HEK293 (cell line): ENCODE results near the gene ENOSF1.

Experiments
- CTCF ChIA-PET: fragments of 350-600 bp; formaldehyde crosslinking; extraction: SDS; loops from one replicate; lab custom pipeline; 2021; ENCODE audit warnings: antibody characterized with exemption; lab: Yijun Ruan, JAX
- POLR2A ChIA-PET: fragments of 300-600 bp; formaldehyde crosslinking; extraction: SDS; loops from one replicate; lab custom pipeline; 2020; ENCODE audit warnings: antibody characterized with exemption, inconsistent platforms; lab: Yijun Ruan, JAX
- H3K27ac ChIP-seq: fragments of 200-500 bp; sonication (Bioruptor generic); 2 replicates; pipeline ENCODE4 v1.5.1; 2014; ENCODE audit warnings: low read depth, low read length, control low read depth, inconsistent platforms; ENCODE audit errors: extremely low read depth
- H3K36me3 ChIP-seq, 2 experiments: fragments of 200-500 bp in 1 of 2; sonication (Bioruptor generic) in 1 of 2; 1 replicate in 1 of 2; 2 replicates in 1 of 2; pipeline ENCODE4 v1.5.1; 2014 to 2017; ENCODE audit warnings: inconsistent platforms in 2 of 2, low read length in 2 of 2; ENCODE audit not compliant: control insufficient read depth in 2 of 2, insufficient read depth in 1 of 2
- H3K4me1 ChIP-seq: fragments of 200-500 bp; sonication (Bioruptor generic); 2 replicates; pipeline ENCODE4 v1.5.1; 2014; ENCODE audit warnings: mild to moderate bottlenecking, low read length, inconsistent platforms; ENCODE audit not compliant: control insufficient read depth, insufficient read depth
- H3K4me3 ChIP-seq: 2 replicates; pipeline ENCODE4 v1.5.1; 2011; ENCODE audit warnings: low read depth, mild to moderate bottlenecking, control low read depth, low read length, moderate library complexity
- H3K9me3 ChIP-seq: fragments of 200-500 bp; sonication (Bioruptor generic); 2 replicates; pipeline ENCODE4 v1.5.1; 2014; ENCODE audit warnings: low read depth, low read length, inconsistent platforms; ENCODE audit not compliant: control insufficient read depth, insufficient read depth
- EGR2 ChIP-seq: fragments of 450-650 bp; formaldehyde crosslinking; IDR thresholded peaks from 2 replicates; pipeline ENCODE4 v1.5.1; 2016; ENCODE audit warnings: low read depth, missing biosample characterization, missing genetic modification characterization
- OSR2 ChIP-seq: fragments of 450-650 bp; formaldehyde crosslinking; IDR thresholded peaks from 2 replicates; pipeline ENCODE4 v1.5.1; 2016; ENCODE audit warnings: missing biosample characterization, missing genetic modification characterization
- PRDM6 ChIP-seq: fragments of 450-650 bp; formaldehyde crosslinking; IDR thresholded peaks from 2 replicates; pipeline ENCODE4 v1.5.1; 2017; ENCODE audit warnings: missing biosample characterization, missing genetic modification characterization
- ZFP41 ChIP-seq: fragments of 450-650 bp; formaldehyde crosslinking; IDR thresholded peaks from 2 replicates; pipeline ENCODE4 v1.5.1; 2016; ENCODE audit warnings: missing biosample characterization, missing genetic modification characterization, borderline replicate concordance
- ZIC2 ChIP-seq: fragments of 450-650 bp; formaldehyde crosslinking; IDR thresholded peaks from 2 replicates; pipeline ENCODE4 v1.5.1; 2016; ENCODE audit warnings: missing biosample characterization, missing genetic modification characterization
- ZNF174 ChIP-seq: fragments of 450-650 bp; formaldehyde crosslinking; IDR thresholded peaks from 2 replicates; pipeline ENCODE4 v1.5.0; 2017; ENCODE audit warnings: missing biosample characterization, mild to moderate bottlenecking, missing genetic modification characterization
- ZNF175 ChIP-seq: fragments of 450-650 bp; formaldehyde crosslinking; IDR thresholded peaks from 2 replicates; pipeline ENCODE4 v1.5.1; 2016; ENCODE audit warnings: missing biosample characterization, missing genetic modification characterization
- ZNF18 ChIP-seq: fragments of 450-650 bp; formaldehyde crosslinking; IDR thresholded peaks from 2 replicates; pipeline ENCODE4 v1.5.1; 2016; ENCODE audit warnings: missing biosample characterization, missing genetic modification characterization
- ZNF221 ChIP-seq: fragments of 450-650 bp; formaldehyde crosslinking; IDR thresholded peaks from 2 replicates; pipeline ENCODE4 v1.5.1; 2017; ENCODE audit warnings: missing biosample characterization, missing genetic modification characterization, borderline replicate concordance
- ZNF239 ChIP-seq: fragments of 450-650 bp; formaldehyde crosslinking; IDR thresholded peaks from 2 replicates; pipeline ENCODE4 v1.5.1; 2016; ENCODE audit warnings: missing biosample characterization, missing genetic modification characterization
- ZNF335 ChIP-seq: fragments of 450-650 bp; formaldehyde crosslinking; conservative IDR thresholded peaks from 2 replicates; pipeline ENCODE4 v1.5.1; 2016; ENCODE audit warnings: missing biosample characterization, missing genetic modification characterization
- ZNF350 ChIP-seq: fragments of 450-650 bp; formaldehyde crosslinking; IDR thresholded peaks from 2 replicates; pipeline ENCODE4 v1.5.0; 2017; ENCODE audit warnings: missing biosample characterization, mild to moderate bottlenecking, missing genetic modification characterization
- ZNF362 ChIP-seq: fragments of 450-650 bp; formaldehyde crosslinking; IDR thresholded peaks from 2 replicates; pipeline ENCODE4 v1.5.1; 2016; ENCODE audit warnings: missing biosample characterization, missing genetic modification characterization
- ZNF501 ChIP-seq: fragments of 450-650 bp; formaldehyde crosslinking; IDR thresholded peaks from 2 replicates; pipeline ENCODE4 v1.5.1; 2016; ENCODE audit warnings: missing biosample characterization, missing genetic modification characterization
- ZNF510 ChIP-seq: fragments of 450-650 bp; formaldehyde crosslinking; IDR thresholded peaks from 2 replicates; pipeline ENCODE4 v1.5.1; 2018; ENCODE audit warnings: mild to moderate bottlenecking, missing genetic modification characterization, missing biosample characterization; ENCODE audit not compliant: insufficient replicate concordance
- ZNF555 ChIP-seq: fragments of 450-650 bp; formaldehyde crosslinking; conservative IDR thresholded peaks from 2 replicates; pipeline ENCODE4 v1.5.1; 2017; ENCODE audit warnings: missing biosample characterization, mild to moderate bottlenecking, missing genetic modification characterization, inconsistent platforms
- ZNF600 ChIP-seq: fragments of 450-650 bp; formaldehyde crosslinking; IDR thresholded peaks from 2 replicates; pipeline ENCODE4 v1.5.1; 2016; ENCODE audit warnings: missing biosample characterization, missing genetic modification characterization
- ZNF654 ChIP-seq: fragments of 450-650 bp; formaldehyde crosslinking; IDR thresholded peaks from 2 replicates; pipeline ENCODE4 v1.5.1; 2016; ENCODE audit warnings: low read depth, missing biosample characterization, missing genetic modification characterization
- ZNF664 ChIP-seq: fragments of 450-650 bp; formaldehyde crosslinking; IDR thresholded peaks from 2 replicates; pipeline ENCODE4 v1.5.1; 2016; ENCODE audit warnings: missing biosample characterization, missing genetic modification characterization
- ZNF677 ChIP-seq: fragments of 450-650 bp; IDR thresholded peaks from 2 replicates; pipeline ENCODE4 v1.5.0; 2018; ENCODE audit warnings: missing biosample characterization, mild to moderate bottlenecking, missing genetic modification characterization, moderate library complexity
- ZNF777 ChIP-seq: fragments of 450-650 bp; formaldehyde crosslinking; IDR thresholded peaks from 2 replicates; pipeline ENCODE4 v1.5.1; 2017; ENCODE audit warnings: missing biosample characterization, missing genetic modification characterization, borderline replicate concordance
- ZSCAN16 ChIP-seq: fragments of 450-650 bp; formaldehyde crosslinking; IDR thresholded peaks from 2 replicates; pipeline ENCODE4 v1.5.1; 2016; ENCODE audit warnings: missing biosample characterization, missing genetic modification characterization
- TF ChIP-seq, protein P1 (sequence below): fragments of 450-650 bp; formaldehyde crosslinking; IDR thresholded peaks from 2 replicates; pipeline ENCODE4 v1.5.1; 2016; ENCODE audit warnings: missing biosample characterization, missing genetic modification characterization, low read depth

ENOSF1 gene

DNA sequence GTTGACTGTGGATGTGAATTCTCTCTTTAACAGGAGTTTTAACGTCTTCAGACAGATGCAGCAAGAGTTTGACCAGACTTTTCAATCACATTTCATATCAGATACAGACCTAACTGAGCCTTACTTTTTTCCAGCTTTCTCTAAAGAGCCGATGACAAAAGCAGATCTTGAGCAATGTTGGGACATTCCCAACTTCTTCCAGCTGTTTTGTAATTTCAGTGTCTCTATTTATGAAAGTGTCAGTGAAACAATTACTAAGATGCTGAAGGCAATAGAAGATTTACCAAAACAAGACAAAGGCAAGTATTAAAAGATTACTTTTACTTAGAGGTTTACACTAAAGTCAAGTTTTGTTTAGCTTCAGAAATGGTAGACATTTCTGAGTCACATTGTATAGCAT, 85.2 kb downstream of the ENOSF1 start:
- Histone ChIP-seq H3K4me1 (no peaks in the 10 kb centered on the region), H3K27ac (no peak overlapping the region), H3K4me3 (no peak overlapping the region), H3K9me3 (no peaks in the 10 kb centered on the region), H3K36me3 (no peaks in the 10 kb centered on the region)
- POLR2A ChIA-PET = interaction anchor here (5.1 kb wide), 1 partner anchor 31 kb away, joined by 17 read pairs; the partner anchor contains the start of gene TYMS
- CTCF ChIA-PET = interaction anchor here (0.8 to 11.8 kb wide), 6 partner anchors 12 to 213 kb away, joined by 4 to 184 read pairs (median 18); partner anchors contain the start of gene TYMS
- no peak for TF ChIP-seq ZNF501 (tag by site-specific recombination)
- no peak for TF ChIP-seq ZNF174
- no peak for TF ChIP-seq ZNF362 (tag by site-specific recombination)
- TF ChIP-seq PRDM6 (tag by site-specific recombination) = no peak
- TF ChIP-seq ZNF221 (tag by site-specific recombination) = no peak
- no peak for TF ChIP-seq OSR2
- TF ChIP-seq ZNF350 (tag by site-specific recombination) = no peak
- TF ChIP-seq ZNF777 (tag by site-specific recombination) = no peak

GRCh38 chr18:623761-624620, 88.4 kb downstream of the ENOSF1 start:
- Histone ChIP-seq H3K4me1 (no peaks in the 10 kb centered on the region), H3K4me3 (no peak overlapping the region), H3K36me3 (no peaks in the 10 kb centered on the region), H3K27ac (no peak overlapping the region), H3K9me3 (no peaks in the 10 kb centered on the region)
- POLR2A ChIA-PET = interaction anchor here (0.6 to 1.7 kb wide), 4 partner anchors 25 to 356 kb away, joined by 4 to 6 read pairs (median 4); partner anchors contain the start of gene THOC1
- TF ChIP-seq EGR2 (tag by site-specific recombination) (no peak), ZNF664 (tag by site-specific recombination) (no peak), ZNF18 (tag by site-specific recombination) (no peak), ZNF654 (tag by site-specific recombination) (0 out of 2 replicates have a peak, but pooled peaks have one; percentile 30), ZNF777 (tag by site-specific recombination) (no peak), ZNF239 (tag by site-specific recombination) (no peak), ZIC2 (tag by site-specific recombination) (no peak), ZNF335 (tag by site-specific recombination) (0 out of 2 replicates have a peak, but pooled peaks have one; percentile 44)
- CTCF ChIA-PET = interaction anchor here (0.5 to 11.8 kb wide), 50 partner anchors 9 to 464 kb away, joined by 3 to 184 read pairs (median 4); partner anchors contain the start of gene TYMS

DNA sequence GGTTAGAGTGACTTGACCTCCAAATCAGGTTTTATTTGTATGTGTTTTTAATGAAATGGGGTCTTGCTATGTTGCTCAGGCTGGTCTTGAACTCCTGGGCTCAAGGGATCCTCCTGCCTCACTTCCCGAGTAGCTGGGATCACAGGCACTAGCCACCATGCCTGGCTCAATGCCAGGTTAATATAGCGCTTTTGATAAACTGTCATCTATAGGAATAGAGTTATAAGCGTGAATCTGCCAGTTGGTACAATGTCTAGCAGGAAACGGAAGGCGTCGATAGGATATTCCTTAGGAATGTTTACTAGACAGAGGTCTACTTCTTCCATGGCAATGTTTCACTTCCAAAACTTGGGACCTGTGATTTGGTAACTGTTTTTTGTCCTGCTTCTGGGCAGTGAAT, 90.1 kb downstream of the ENOSF1 start:
- Histone ChIP-seq H3K27ac (no peak overlapping the region), H3K36me3 (no peaks in the 10 kb centered on the region), H3K9me3 (no peaks in the 10 kb centered on the region), H3K4me1 (no peaks in the 10 kb centered on the region), H3K4me3 (no peak overlapping the region)
- CTCF ChIA-PET = interaction anchor here (0.6 to 11.8 kb wide), 6 partner anchors 32 to 328 kb away, joined by 3 to 184 read pairs (median 6); no protein-coding TSS in a partner anchor
- POLR2A ChIA-PET = no interaction called here
- no peak for TF ChIP-seq ZNF555 (tag by site-specific recombination)
- TF ChIP-seq ZFP41 (tag by site-specific recombination) = no peak
- TF ChIP-seq ZNF175 (tag by site-specific recombination) = no peak
- no peak for TF ChIP-seq ZNF510
- TF ChIP-seq ZNF677 (tag by site-specific recombination) = no peak
- TF ChIP-seq ZSCAN16 (tag by site-specific recombination) = no peak
- TF ChIP-seq, protein P1, sequence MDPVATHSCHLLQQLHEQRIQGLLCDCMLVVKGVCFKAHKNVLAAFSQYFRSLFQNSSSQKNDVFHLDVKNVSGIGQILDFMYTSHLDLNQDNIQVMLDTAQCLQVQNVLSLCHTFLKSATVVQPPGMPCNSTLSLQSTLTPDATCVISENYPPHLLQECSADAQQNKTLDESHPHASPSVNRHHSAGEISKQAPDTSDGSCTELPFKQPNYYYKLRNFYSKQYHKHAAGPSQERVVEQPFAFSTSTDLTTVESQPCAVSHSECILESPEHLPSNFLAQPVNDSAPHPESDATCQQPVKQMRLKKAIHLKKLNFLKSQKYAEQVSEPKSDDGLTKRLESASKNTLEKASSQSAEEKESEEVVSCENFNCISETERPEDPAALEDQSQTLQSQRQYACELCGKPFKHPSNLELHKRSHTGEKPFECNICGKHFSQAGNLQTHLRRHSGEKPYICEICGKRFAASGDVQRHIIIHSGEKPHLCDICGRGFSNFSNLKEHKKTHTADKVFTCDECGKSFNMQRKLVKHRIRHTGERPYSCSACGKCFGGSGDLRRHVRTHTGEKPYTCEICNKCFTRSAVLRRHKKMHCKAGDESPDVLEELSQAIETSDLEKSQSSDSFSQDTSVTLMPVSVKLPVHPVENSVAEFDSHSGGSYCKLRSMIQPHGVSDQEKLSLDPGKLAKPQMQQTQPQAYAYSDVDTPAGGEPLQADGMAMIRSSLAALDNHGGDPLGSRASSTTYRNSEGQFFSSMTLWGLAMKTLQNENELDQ (tag by site-specific recombination) = no peak
- no peak for TF ChIP-seq ZNF600 (tag by site-specific recombination)
